ENCODE measurements around the gene RNU4-1. TPM values are rescaled to one million over a fixed set of nuclear protein-coding genes. Genes with fewer than 3 reads are reported as not detected.
A peak's percentile ranks its signal among the peaks of the same experiment; 100 is the strongest.

RNU4-1 gene
- total and polyA plus RNA-seq, 2 donors (not counting 3 experiments of a cell fraction or from before 2014, with no cell fraction given): under 0.01 to 2,141 TPM

DNA sequence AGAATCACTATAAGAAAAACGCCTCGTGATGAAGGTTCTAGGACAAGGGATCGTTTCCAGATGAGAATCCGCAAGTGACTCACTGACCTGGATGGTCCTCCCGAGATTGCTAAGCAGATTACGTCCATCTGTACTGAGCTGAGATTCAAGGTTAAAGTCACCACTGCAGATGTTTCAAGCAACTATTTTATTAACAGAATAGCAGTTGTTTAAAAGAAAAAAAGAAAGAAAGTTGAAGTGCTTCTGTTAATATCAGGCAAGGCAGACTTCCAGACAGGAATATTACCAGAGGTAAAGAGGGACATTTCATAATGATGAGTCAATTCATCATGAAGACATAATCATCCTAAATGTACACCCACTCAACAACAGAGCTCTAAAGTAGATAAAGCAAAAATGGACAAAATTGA is 45.4 kb downstream of the RNU4-1 start:
- intact Hi-C loops (cut with micrococcal nuclease) (no loop called here), dilution Hi-C loops (cut with MboI; ENCODE audit: extremely low pct_ligation_motif_present, low sequenced_read_pairs) (no loop called here)
- H3K27me3 ChIP-seq (ENCODE audit: control insufficient read depth in 2 of 2, insufficient read depth in 2 of 2, low read length in 2 of 2): no peaks in the 10 kb centered on the region
- H3K79me2 ChIP-seq (ENCODE audit: control insufficient read depth, insufficient read depth, low read length): peaks cover 90% of the 10 kb centered on the region
- DNase-seq (ENCODE audit: low read depth, low spot score): no peak
- H3K9ac ChIP-seq (replicated peaks; ENCODE audit: extremely low read depth, insufficient read depth, low read length): peak overlapping the region; percentile 25
- peaks cover 72% of the 10 kb centered on the region for H3K4me1 ChIP-seq (ENCODE audit: control insufficient read depth, extremely low read depth, insufficient read depth, low read length)
- no peaks in the 10 kb centered on the region for H3K9me3 ChIP-seq (replicated peaks; ENCODE audit: control insufficient read depth, insufficient read depth, low read length)
- FAIRE-seq: peak; percentile 67
- BruUV-seq (replicated peaks): no TSS peak
- POLR2A ChIA-PET: interaction anchor here (1.0 to 1.7 kb wide), 5 partner anchors 9 to 46 kb away, joined by 4 to 7 read pairs (median 6); partner anchors contain the start of genes RNU4-2 and RPLP0
- peak overlapping the region; percentile 56 for H3K4me2 ChIP-seq (ENCODE audit: insufficient read depth, low read length)
- no peaks in the 10 kb centered on the region for H3K9me1 ChIP-seq (replicated peaks; ENCODE audit: control insufficient read depth, extremely low read depth, insufficient read depth, low read length)
- peak; percentile 48 for TF ChIP-seq FOS (IDR thresholded peaks at IDR 0.05; ENCODE audit: borderline replicate concordance, insufficient read depth, low read length)
- peak; percentile 38 for TF ChIP-seq JUN (IDR thresholded peaks at IDR 0.05; ENCODE audit: borderline replicate concordance, insufficient read depth, insufficient read length, low read depth)
- peak; percentile 94 for TF ChIP-seq GATA2 (IDR thresholded peaks at IDR 0.05; ENCODE audit: insufficient read depth, insufficient read length, low read depth, low read length)
- TF ChIP-seq, protein P1, sequence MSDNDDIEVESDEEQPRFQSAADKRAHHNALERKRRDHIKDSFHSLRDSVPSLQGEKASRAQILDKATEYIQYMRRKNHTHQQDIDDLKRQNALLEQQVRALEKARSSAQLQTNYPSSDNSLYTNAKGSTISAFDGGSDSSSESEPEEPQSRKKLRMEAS (IDR thresholded peaks at IDR 0.05; ENCODE audit: insufficient read depth, insufficient read length): no peak
- no peak for TF ChIP-seq POLR2AphosphoS5 (IDR thresholded peaks at IDR 0.05; ENCODE audit: insufficient read depth, low read depth, low read length)
- TF ChIP-seq MYC (IDR thresholded peaks at IDR 0.05; ENCODE audit: low read depth, low read length): no peak
- no peak for TF ChIP-seq POLR2A (IDR thresholded peaks at IDR 0.05; ENCODE audit: low read depth, low read length)
- no peak for TF ChIP-seq EZH2 (IDR thresholded peaks at IDR 0.05; ENCODE audit: borderline replicate concordance, low read depth, low read length, severe bottlenecking)
- TF ChIP-seq, protein P2, sequence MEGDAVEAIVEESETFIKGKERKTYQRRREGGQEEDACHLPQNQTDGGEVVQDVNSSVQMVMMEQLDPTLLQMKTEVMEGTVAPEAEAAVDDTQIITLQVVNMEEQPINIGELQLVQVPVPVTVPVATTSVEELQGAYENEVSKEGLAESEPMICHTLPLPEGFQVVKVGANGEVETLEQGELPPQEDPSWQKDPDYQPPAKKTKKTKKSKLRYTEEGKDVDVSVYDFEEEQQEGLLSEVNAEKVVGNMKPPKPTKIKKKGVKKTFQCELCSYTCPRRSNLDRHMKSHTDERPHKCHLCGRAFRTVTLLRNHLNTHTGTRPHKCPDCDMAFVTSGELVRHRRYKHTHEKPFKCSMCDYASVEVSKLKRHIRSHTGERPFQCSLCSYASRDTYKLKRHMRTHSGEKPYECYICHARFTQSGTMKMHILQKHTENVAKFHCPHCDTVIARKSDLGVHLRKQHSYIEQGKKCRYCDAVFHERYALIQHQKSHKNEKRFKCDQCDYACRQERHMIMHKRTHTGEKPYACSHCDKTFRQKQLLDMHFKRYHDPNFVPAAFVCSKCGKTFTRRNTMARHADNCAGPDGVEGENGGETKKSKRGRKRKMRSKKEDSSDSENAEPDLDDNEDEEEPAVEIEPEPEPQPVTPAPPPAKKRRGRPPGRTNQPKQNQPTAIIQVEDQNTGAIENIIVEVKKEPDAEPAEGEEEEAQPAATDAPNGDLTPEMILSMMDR (IDR thresholded peaks at IDR 0.05; ENCODE audit: extremely low read depth in 1 of 2, insufficient read depth in 1 of 2, low read depth in 1 of 2, low read length in 2 of 2): no peak
- H3K4me3 ChIP-seq (replicated peaks in 1 of 3; ENCODE audit: insufficient read depth in 1 of 3, low read depth in 1 of 3, low read length in 3 of 3): no peak overlapping the region
- no peaks in the 10 kb centered on the region for H3K36me3 ChIP-seq (ENCODE audit: control insufficient read depth in 2 of 2, extremely low read depth in 1 of 2, insufficient read depth in 2 of 2, low read length in 2 of 2)
- peak overlapping the region; percentile 79 for H3K27ac ChIP-seq (ENCODE audit: insufficient read depth, low read depth, low read length)
- CTCF ChIA-PET: interaction anchor here (1.3 to 33.5 kb wide), 4 partner anchors 2 to 54 kb away, joined by 7 to 1402 read pairs (median 906); partner anchors contain the start of genes PXN and SIRT4
- no peaks in the 10 kb centered on the region for H4K20me1 ChIP-seq (replicated peaks; ENCODE audit: control insufficient read depth, extremely low read depth, insufficient read depth, low read length)
- H2AFZ ChIP-seq (ENCODE audit: low read depth, low read length): no peak overlapping the region
